Ovary (tissue), 3 donors: ENCODE data around the gene PELO.

Experiments
- CTCF ChIP-seq, 3 donors: fragments of 450-650 bp in 2 of 3; fragments of 200-600 bp in 1 of 3; IDR thresholded peaks; one replicate each; pipeline versions ENCODE4 v1.5.1 to v1.8.0; 2016 to 2022; ENCODE audit warnings: antibody characterized with exemption in 3 of 3, mild to moderate bottlenecking in 1 of 3
- EP300 ChIP-seq: sonication (generic); formaldehyde crosslinking; IDR thresholded peaks from one replicate; pipeline ENCODE4 v1.6.1; 2017; ENCODE audit warnings: antibody characterized with exemption
- POLR2A ChIP-seq: fragments of 450-650 bp; IDR thresholded peaks from one replicate; pipeline ENCODE4 v1.6.1; 2017; ENCODE audit warnings: antibody characterized with exemption, mild to moderate bottlenecking, moderate library complexity
- donor health status: DM: no; HTN: no; CAD: no.

- TF ChIP-seq POLR2A (no peak), CTCF (IDR thresholded peaks at IDR 0.05) (no peak), EP300 (no peak)
Measured at GRCh38 chr5:52802974-52803336, 15.2 kb downstream of the PELO start.
